Stimulated activated CD4-positive, alpha-beta T cell treated with anti-CD3 and anti-CD28 coated beads, Interleukin-12 subunit alpha, Interleukin-12 subunit beta, amount 100 ng/mL, for 48 hours (primary cell): ENCODE data around the gene CFAP57.

ENCODE experiments used
- DNase-seq, 3 donors: peaks; one replicate each; pipeline ENCODE4 v3.0.0-alpha.2; 2020; ENCODE audit warnings: low read depth in 2 of 3, low spot score in 1 of 3

The CFAP57 gene

GRCh38 chr1:43275826-43276620 lies 103.9 kb downstream of the CFAP57 start:
- no peak for DNase-seq

DNA sequence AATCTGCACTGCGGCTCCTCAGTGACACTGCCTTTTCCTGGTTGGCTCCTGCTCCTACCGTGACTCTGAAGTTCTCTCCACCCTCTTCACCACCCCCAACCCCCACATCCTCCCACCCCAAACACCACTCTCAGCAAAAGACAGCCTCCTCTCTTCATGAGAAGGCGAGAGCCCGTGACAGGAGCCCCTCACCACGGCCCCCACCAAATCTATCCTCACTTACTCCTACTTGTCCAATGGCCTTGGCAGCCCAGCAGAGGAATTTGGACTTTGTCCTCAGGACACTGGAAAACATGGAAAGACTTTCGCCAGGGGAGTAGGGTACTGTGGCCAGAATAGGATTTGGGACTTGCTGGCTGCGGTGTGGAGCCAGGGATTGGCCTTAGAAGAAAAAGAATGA lies 104.5 kb downstream of the CFAP57 start:
- no peak for DNase-seq

DNA sequence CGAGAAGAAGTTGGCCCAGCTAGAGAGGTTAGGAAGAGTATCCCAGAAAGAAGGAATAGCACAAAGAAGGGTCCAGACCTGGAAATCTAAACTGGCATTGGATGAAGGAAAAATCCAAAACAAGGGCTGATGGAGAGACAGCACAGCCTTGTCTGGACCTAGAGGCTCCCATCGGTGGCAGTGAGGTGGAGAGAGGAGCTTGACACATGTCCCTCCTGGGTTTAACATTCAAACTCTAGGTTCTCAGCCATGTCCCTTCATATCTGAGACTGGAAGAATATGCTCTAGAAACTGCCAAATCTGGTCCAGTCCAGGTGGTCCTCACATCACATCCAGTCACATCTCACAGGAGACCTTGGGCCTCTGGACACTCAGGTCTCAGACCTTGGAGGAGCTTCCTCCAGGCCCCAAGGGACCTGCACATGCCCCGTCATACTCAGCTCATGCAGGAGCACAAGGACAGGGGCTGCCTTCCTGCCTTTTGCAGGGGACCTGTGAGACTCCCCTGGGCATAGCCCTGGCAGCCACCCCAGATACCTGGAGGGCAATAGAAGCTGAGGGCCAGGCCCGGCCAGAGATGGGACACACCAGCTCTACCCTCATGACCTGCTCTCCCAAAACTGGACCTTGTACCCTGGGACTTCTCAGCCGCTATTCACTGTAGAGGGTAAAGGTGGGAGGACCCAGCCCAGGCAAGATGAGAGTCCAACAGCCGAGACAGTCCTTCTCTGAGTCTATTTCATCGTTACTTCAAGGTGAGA lies 105.2 kb downstream of the CFAP57 start:
- DNase-seq, result no peak

DNA sequence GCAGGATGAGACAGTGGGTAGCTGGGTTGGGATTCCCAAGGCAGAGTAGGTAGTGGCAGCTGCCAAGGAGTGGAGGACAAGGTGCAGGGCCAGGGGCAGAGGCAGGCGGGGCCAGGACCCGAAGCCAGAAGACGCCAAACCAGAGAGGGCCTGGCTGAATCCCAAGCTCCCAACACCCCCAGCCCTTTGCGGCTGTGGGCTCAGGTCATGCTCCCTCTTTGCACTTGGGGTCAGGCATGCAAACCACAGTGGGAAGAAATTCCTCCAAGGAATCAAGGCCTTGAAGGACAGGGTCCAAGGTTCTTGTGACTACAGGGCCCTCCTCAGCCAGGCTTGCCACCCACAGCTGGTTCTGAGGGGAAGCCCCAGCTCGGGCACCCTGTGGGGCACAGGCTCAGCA lies 107.0 kb downstream of the CFAP57 start:
- no peak for DNase-seq

- no peak for DNase-seq
Observed at GRCh38 chr1:43279666-43280065, 107.5 kb downstream of the CFAP57 start.

DNA sequence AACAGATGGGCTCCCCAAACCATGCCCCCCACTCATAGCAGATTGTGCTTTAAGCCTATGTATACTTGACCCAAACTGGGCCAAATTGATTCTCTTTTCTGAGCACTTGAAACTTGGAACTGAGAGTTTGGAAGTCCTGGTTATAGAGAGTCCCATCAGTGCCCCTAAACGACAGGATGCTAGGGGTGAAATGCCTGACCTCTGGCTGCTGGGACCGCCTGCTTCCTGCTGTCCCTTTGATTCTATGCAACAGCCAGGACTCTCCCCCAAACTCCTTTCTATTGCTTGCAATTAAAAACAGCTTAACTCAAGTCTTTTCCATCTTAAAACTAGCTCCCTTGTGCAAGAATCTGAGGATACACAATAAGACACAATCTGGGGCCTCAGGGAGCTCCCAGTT lies 108.6 kb downstream of the CFAP57 start:
- no peak for DNase-seq

DNA sequence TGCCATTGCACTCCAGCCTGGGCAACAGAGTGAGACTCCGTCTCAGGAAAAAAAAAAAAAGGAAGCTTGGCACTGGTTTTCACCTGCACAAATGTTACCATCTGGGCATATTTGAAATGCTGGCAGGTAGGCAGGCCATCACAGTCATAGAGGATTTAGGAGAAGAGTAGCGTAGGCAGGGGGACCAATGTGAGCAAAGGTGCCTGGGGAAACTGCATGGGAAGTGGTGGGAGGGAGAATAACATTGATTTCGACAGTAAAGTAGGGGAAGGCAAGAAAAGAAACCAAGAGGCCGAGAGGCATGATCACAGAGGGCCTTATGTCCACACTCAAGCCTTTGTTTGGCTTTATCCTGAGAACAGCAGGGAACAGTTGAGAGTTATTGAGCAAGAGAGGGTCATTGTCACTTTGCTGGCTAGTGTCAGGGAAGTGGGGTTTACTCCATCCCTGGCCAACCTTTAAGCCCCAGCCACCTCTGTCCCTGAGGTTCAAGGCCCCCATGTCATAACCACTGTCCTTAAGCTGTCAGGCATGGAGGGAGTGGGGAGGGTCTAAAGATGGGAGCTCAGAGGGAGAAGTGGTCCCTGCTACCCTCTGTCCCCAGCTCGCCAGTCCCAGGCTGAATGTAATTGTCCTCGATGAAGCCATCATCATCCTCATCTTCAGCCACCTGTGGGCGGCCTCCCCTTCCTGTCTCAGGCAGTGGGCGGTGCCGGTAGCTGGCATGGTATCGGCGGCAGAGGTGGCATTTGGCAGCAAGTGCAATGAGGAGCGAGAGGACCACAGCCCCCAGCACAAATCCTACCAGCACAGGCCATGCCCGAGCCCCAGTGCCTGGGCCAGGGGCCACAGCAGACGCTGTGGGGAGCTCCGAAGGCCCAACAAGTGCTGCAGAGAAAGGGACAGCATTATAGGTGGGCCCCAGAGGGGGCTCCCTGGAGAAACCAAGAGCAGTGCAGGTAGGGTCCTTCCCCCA lies 110.4 kb downstream of the CFAP57 start:
- no peak for DNase-seq

- no peak for DNase-seq
Observed at GRCh38 chr1:43284065-43284464, 111.9 kb downstream of the CFAP57 start.

DNA sequence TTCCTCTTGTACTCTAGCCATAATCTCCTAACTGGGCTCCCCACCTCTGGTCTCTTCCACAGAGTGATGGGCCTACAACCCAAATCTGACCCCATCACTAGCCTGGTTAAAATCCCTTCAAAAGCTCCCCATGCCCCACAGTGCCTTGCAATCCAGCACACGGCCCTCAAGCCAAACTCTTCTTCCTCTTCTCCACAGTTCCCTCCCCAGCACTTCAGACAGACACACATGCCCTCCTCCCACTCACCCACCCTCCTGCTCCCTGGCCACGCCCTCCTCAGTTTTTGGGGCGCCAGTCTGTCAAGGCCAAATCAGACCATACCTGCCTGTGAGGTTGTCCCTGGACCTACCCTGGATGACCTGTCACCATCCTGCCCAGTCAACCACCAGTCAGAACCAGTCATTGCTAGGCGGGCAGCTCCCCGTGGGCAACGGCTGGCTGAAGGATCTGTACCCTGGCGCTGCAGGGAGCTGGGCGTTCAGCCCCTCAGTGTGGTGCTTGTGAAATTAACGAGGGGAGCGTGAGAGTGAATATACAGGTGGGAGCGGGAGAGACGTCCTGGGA lies 112.5 kb downstream of the CFAP57 start:
- no peak for DNase-seq

- DNase-seq, result no peak
Observed at GRCh38 chr1:43285269-43285990, 113.3 kb downstream of the CFAP57 start, which contains the start of gene C1orf210. Gene C1orf210 (minus strand): TSS chr1:43285581. CDS start chr1:43283270, 2,311 bp downstream.

GRCh38 chr1:43286115-43286514 lies 114.0 kb downstream of the CFAP57 start:
- DNase-seq, result no peak

DNA sequence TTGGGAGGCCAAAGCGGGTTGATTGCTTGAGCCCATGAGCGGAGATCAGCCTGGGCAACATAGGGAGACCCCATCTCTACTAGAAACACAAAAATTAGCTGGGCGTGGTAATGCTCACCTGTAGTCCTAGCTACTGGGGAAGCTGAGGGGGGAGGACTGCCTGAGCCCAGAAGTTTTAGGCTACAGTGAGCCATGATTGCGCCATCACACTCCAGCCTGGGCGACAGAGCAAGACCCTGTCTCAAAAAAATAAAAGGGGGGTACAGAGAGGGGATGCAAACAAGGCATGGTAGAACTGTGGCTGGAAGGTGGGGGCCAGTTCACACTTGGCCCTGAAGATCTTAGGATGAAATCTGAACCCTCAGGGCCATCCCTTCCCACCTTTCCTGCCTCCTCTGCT lies 114.4 kb downstream of the CFAP57 start:
- DNase-seq, result no peak

DNA sequence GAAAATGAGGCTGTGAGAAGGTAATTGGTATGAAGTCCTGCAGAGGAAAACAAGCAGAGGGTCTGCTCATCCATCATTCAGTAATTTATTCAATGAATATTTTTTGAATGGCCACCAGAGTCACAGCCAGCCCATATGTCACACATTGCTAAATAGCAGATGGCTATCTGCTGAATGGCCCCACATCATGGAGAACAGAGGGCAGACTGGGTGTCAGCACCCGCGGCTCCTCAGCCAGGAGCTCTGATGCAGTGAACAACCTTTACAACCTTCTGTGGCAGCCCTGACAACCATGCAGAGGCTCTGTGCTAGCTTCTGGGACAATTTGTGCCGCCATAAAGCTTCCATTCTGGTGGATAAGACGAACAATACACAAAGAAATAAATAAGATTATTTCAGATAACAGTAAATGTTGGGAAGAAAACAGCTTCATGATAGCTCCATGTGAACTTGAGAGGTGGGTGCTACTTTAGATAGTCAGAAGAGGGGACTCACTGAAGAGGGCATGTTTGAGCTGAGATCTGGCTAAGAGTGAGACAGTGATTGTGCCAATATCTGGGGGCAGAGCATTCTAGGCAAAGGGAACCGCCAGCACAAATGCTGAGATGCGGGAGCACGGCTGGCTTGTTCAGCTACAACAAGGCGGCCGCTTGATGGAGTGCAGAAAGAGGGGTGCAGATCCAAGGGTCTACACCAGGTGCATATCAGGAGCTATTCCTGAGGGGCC lies 116.1 kb downstream of the CFAP57 start:
- DNase-seq, result no peak

- DNase-seq, result no peak
Observed at GRCh38 chr1:43288785-43289706, 116.9 kb downstream of the CFAP57 start.

GRCh38 chr1:43292216-43292615 lies 120.1 kb downstream of the CFAP57 start:
- no peak for DNase-seq

- no peak for DNase-seq
Observed at GRCh38 chr1:43292679-43293078, 120.5 kb downstream of the CFAP57 start.

GRCh38 chr1:43293176-43293575 lies 121.0 kb downstream of the CFAP57 start:
- no peak for DNase-seq

DNA sequence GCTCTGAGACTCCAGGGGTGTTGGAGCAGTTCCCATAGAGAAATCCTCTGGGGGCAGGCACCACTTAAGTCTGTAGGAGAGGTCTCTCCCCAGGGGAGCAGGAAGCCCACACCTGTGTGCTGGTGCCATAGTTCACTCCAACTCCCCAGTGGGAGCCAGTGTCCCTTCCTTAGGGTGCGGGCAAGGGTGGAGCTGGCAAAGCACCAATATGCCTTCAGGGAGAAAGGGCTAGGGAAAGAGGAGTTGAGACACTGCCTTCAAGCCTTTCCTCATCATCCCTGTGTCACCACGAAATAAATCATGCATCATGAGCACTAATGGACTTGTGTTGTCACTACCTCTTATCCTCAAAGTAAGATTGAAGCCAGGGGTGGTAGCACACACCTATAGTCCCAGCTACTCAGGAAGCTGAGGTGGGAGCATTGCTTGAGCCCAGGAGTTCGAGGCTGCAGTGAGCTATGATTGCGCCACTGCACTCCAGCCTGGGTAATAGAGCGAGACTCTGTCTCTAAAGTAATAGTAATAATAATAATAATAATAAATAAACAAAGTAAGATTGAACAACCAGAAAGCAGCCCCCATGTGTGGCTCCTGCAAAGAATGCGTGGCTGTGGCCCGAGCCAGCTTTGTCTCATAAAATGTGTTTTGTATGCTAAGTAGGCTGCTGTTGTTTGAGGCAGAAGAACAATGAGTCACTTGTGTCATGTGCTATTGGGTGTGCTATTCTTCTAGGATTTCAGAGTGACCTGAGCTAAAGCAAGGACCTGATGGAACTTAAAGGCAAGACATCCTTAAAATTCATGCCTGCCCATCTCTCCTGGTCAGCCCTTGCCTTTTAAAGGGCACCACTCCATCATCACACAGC lies 122.0 kb downstream of the CFAP57 start:
- no peak for DNase-seq
